ENCODE data around the gene CHRNG.

The CHRNG gene

DNA sequence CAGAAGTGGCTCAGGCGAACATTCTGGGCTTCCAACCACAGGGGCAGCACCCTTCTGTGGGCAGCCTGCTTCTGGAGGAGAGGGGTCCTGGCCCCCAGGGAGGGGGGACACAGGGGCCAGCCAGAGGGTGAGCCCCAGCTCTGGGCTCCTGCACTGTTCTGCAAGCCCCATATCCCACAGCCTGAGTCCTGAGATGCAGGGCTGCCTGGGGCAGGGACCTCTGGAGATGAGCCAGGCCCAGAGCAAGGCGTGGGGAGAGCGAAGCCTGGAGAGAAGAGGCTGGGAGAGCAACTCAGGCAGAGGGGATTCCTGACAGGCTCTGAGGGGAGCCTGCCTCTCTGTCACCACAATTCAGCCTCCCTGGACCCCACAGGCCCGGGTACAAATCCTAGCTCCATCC lies 32.8 kb upstream of the CHRNG start:
- no peak overlapping the region for H3K9ac ChIP-seq (ENCODE audit: low read length)
- no peaks in the 10 kb centered on the region for H3K36me3 ChIP-seq (replicated peaks; ENCODE audit: low read depth, low read length)
- TF ChIP-seq EZH2phosphoT487 (IDR thresholded peaks at IDR 0.05; ENCODE audit: low read depth) = no peak
- TF ChIP-seq, protein P1, sequence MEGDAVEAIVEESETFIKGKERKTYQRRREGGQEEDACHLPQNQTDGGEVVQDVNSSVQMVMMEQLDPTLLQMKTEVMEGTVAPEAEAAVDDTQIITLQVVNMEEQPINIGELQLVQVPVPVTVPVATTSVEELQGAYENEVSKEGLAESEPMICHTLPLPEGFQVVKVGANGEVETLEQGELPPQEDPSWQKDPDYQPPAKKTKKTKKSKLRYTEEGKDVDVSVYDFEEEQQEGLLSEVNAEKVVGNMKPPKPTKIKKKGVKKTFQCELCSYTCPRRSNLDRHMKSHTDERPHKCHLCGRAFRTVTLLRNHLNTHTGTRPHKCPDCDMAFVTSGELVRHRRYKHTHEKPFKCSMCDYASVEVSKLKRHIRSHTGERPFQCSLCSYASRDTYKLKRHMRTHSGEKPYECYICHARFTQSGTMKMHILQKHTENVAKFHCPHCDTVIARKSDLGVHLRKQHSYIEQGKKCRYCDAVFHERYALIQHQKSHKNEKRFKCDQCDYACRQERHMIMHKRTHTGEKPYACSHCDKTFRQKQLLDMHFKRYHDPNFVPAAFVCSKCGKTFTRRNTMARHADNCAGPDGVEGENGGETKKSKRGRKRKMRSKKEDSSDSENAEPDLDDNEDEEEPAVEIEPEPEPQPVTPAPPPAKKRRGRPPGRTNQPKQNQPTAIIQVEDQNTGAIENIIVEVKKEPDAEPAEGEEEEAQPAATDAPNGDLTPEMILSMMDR (IDR thresholded peaks at IDR 0.05; ENCODE audit: low read depth, low read length) = no peak
- no peaks in the 10 kb centered on the region for H3K27me3 ChIP-seq (ENCODE audit: low read depth, low read length)
- H3K27ac ChIP-seq (ENCODE audit: low read length) = no peak overlapping the region
- H3K9me3 ChIP-seq (ENCODE audit: insufficient read depth, low read length) = no peaks in the 10 kb centered on the region
- no peaks in the 10 kb centered on the region for H4K20me1 ChIP-seq (ENCODE audit: insufficient read depth, low read length)
- H3K4me3 ChIP-seq (ENCODE audit: low read length) = no peak overlapping the region
- H3K4me2 ChIP-seq (ENCODE audit: low read length) = no peak overlapping the region
- H3K79me2 ChIP-seq (ENCODE audit: low read length) = no peaks in the 10 kb centered on the region
- H2AFZ ChIP-seq (ENCODE audit: low read depth, low read length) = no peak overlapping the region
- H3K4me1 ChIP-seq (ENCODE audit: low read length) = no peaks in the 10 kb centered on the region

DNA sequence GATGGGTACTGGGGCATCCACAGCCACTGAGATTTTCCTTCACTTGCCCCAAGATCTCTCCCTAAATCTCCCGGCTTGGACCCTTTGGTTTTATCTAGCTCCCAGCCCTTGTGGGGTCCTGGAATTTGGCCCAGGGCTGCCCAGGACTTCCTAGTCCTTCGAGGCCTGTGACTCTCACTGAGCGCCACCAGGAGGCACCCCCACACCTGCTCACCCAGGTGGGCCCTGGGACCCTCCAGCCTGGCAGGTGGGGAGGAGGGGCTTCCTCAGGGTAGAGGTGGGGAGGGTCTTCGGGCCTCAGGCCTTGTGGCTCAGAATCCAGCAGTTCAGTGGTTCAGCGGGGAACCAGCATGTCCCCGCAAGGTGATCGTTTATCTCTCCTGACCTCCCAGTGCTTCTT lies 31.2 kb upstream of the CHRNG start:
- no peaks in the 10 kb centered on the region for H3K4me1 ChIP-seq (ENCODE audit: low read length)
- H3K9ac ChIP-seq (ENCODE audit: low read length) = no peak overlapping the region
- no peak overlapping the region for H3K4me2 ChIP-seq (ENCODE audit: low read length)
- no peak overlapping the region for H3K27ac ChIP-seq (ENCODE audit: low read length)
- no peaks in the 10 kb centered on the region for H4K20me1 ChIP-seq (ENCODE audit: insufficient read depth, low read length)
- no peak for TF ChIP-seq EZH2phosphoT487 (IDR thresholded peaks at IDR 0.05; ENCODE audit: low read depth)
- TF ChIP-seq, protein P1 (IDR thresholded peaks at IDR 0.05; ENCODE audit: low read depth, low read length) = no peak
- H3K79me2 ChIP-seq (ENCODE audit: low read length) = no peaks in the 10 kb centered on the region
- no peaks in the 10 kb centered on the region for H3K27me3 ChIP-seq (ENCODE audit: low read depth, low read length)
- H3K9me3 ChIP-seq (ENCODE audit: insufficient read depth, low read length) = no peaks in the 10 kb centered on the region
- H3K36me3 ChIP-seq (replicated peaks; ENCODE audit: low read depth, low read length) = no peaks in the 10 kb centered on the region
- H3K4me3 ChIP-seq (ENCODE audit: low read length) = no peak overlapping the region
- H2AFZ ChIP-seq (ENCODE audit: low read depth, low read length) = no peak overlapping the region

DNA sequence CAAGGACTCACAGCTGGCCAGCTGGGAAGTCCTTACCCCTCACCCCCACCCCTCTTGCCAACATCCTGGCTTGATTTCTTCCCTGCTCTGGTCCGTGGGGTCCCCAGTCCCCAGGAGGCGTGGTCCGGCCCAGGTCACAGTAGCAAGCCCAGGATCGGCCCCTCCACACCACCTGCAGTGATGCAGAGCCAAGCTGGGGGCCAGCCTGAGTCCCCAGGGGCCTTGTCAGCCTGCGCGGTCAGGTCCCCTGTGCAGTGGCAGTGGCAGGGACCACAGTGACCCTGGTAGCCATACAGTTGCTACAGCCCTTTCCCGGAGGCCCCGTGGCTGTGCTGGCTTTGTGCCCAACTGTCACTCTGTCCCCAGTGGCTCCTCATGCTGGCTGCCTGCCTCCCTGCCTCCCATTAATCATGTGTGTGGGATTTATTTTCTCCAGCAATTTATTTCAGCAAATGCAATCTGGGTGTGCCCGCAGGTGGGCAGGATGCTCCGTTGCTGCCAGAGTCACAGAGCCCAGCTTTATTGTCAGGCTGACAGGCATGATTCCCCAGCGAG lies 28.1 kb upstream of the CHRNG start:
- no peaks in the 10 kb centered on the region for H3K36me3 ChIP-seq (replicated peaks; ENCODE audit: low read depth, low read length)
- H3K4me1 ChIP-seq (ENCODE audit: low read length) = no peaks in the 10 kb centered on the region
- TF ChIP-seq, protein P1 (IDR thresholded peaks at IDR 0.05; ENCODE audit: low read depth, low read length) = no peak
- TF ChIP-seq EZH2phosphoT487 (IDR thresholded peaks at IDR 0.05; ENCODE audit: low read depth) = no peak
- H3K9ac ChIP-seq (ENCODE audit: low read length) = no peak overlapping the region
- no peak overlapping the region for H2AFZ ChIP-seq (ENCODE audit: low read depth, low read length)
- H3K9me3 ChIP-seq (ENCODE audit: insufficient read depth, low read length) = no peaks in the 10 kb centered on the region
- H3K4me3 ChIP-seq (ENCODE audit: low read length) = no peak overlapping the region
- no peaks in the 10 kb centered on the region for H3K79me2 ChIP-seq (ENCODE audit: low read length)
- no peak overlapping the region for H3K27ac ChIP-seq (ENCODE audit: low read length)
- no peak overlapping the region for H3K4me2 ChIP-seq (ENCODE audit: low read length)
- H3K27me3 ChIP-seq (ENCODE audit: low read depth, low read length) = no peaks in the 10 kb centered on the region
- no peaks in the 10 kb centered on the region for H4K20me1 ChIP-seq (ENCODE audit: insufficient read depth, low read length)

DNA sequence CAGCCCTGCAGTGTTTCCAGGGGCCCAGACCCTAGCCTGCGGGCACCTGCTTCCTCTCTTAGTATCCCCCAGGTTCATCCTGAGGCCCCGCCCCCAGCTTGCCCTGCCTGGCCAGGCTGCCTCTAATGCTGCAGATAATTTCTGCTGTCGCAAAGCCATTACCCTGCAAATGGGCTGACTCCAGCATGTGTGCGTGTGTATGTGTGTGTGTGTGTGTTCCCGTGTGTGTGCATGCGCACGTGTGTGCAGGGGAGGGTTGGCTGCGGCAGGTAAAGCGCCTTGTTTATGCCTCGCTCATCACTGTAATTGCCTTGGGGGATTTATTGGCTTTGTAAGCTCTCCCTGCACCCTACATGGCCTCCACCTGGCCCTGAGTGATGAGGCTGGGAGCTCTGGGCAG lies 26.9 kb upstream of the CHRNG start:
- Histone ChIP-seq H2AFZ (ENCODE audit: low read depth, low read length) (no peak overlapping the region), H3K4me2 (ENCODE audit: low read length) (no peak overlapping the region), H3K27ac (ENCODE audit: low read length) (no peak overlapping the region), H3K9me3 (ENCODE audit: insufficient read depth, low read length) (no peaks in the 10 kb centered on the region), H4K20me1 (ENCODE audit: insufficient read depth, low read length) (no peaks in the 10 kb centered on the region), H3K4me3 (ENCODE audit: low read length) (no peak overlapping the region), H3K36me3 (replicated peaks; ENCODE audit: low read depth, low read length) (no peaks in the 10 kb centered on the region), H3K4me1 (ENCODE audit: low read length) (no peaks in the 10 kb centered on the region), H3K79me2 (ENCODE audit: low read length) (no peaks in the 10 kb centered on the region), H3K9ac (ENCODE audit: low read length) (no peak overlapping the region), H3K27me3 (ENCODE audit: low read depth, low read length) (no peaks in the 10 kb centered on the region)
- TF ChIP-seq, protein P1 (IDR thresholded peaks at IDR 0.05; ENCODE audit: low read depth, low read length) = no peak
- no peak for TF ChIP-seq EZH2phosphoT487 (IDR thresholded peaks at IDR 0.05; ENCODE audit: low read depth)

Measured in OCI-LY3 (cell line).